Smooth muscle cell (in vitro differentiated cells): ENCODE results near the gene MRPS2. TPM values are rescaled to one million over a fixed set of nuclear protein-coding genes. Genes with fewer than 3 reads are reported as not detected.
A peak's percentile ranks its signal among the peaks of the same experiment; 100 is the strongest.
"Not testable (repeated sequence)": the region's sequence is repeated elsewhere in the genome, so short reads cannot be mapped to it uniquely, and the experiment has no call there.

ENCODE experiments used
- DNase-seq: peaks from one replicate; lab custom pipeline; 2025; ENCODE audit not compliant: unreplicated experiment; lab: John Stamatoyannopoulos, UW
- H2AFZ ChIP-seq: fragments of 200-600 bp; sonication (generic); 2 replicates; pipeline ENCODE4 v1.6.0; 2016; ENCODE audit warnings: antibody characterized with exemption, low read depth, mild to moderate bottlenecking
- H3F3A ChIP-seq: fragments of 200-600 bp; sonication (generic); 2 replicates; pipeline ENCODE4 v1.6.0; 2017; ENCODE audit warnings: antibody characterized with exemption, low read depth
- H3K27ac ChIP-seq: fragments of 200-600 bp; sonication (generic); 2 replicates; pipeline ENCODE4 v1.5.1; 2016; ENCODE audit warnings: low read depth, mild to moderate bottlenecking
- H3K27me3 ChIP-seq: fragments of 200-600 bp; sonication (generic); 2 replicates; pipeline ENCODE4 v1.6.1; 2016; ENCODE audit warnings: low read depth, mild to moderate bottlenecking
- H3K36me3 ChIP-seq: fragments of 200-600 bp; sonication (generic); 2 replicates; pipeline ENCODE4 v1.5.1; 2016; ENCODE audit warnings: low read depth
- H3K4me1 ChIP-seq: fragments of 200-600 bp; sonication (generic); 2 replicates; pipeline ENCODE4 v1.5.1; 2016; ENCODE audit warnings: low read depth
- H3K4me2 ChIP-seq: fragments of 200-600 bp; sonication (generic); 2 replicates; pipeline ENCODE4 v1.6.0; 2016; ENCODE audit warnings: mild to moderate bottlenecking
- H3K4me3 ChIP-seq: fragments of 200-600 bp; sonication (generic); 2 replicates; pipeline ENCODE4 v1.5.1; 2016; ENCODE audit warnings: mild to moderate bottlenecking
- H3K79me2 ChIP-seq: fragments of 200-600 bp; sonication (generic); 2 replicates; pipeline ENCODE4 v1.6.0; 2016; ENCODE audit warnings: low read depth, mild to moderate bottlenecking
- H3K9ac ChIP-seq: fragments of 200-600 bp; sonication (generic); 2 replicates; pipeline ENCODE4 v1.6.0; 2016; ENCODE audit warnings: low read depth
- H3K9me3 ChIP-seq: fragments of 200-600 bp; sonication (generic); replicated peaks from 2 replicates; pipeline ENCODE4 v1.5.1; 2016; ENCODE audit warnings: low read depth
- H4K20me1 ChIP-seq: fragments of 200-600 bp; sonication (generic); 2 replicates; pipeline ENCODE4 v1.6.0; 2016; ENCODE audit warnings: low read depth
- WGBS: methylation state at CpG from one replicate; pipeline ENCODE4 v1.1.7; 2016; ENCODE audit warnings: low lambda C conversion rate; 5-methylcytosine and 5-hydroxymethylcytosine counted together
- polyA plus RNA-seq: library from polyadenylated mRNA; unstranded; fragments of >200 nt; fragmentation: Nextera tagmentation; extraction: Ambion mirVana; gene quantifications from 2 replicates; pipeline ENCODE4 v1.2.1, GENCODE V29; 2016
- total RNA-seq: library from RNA; depleted of rRNA; stranded (reverse); fragments of >200 nt; gene quantifications from 2 replicates; pipeline ENCODE4 v1.2.3, GENCODE V29; 2014
- TF ChIP-seq, protein P1 (sequence below): fragments of 200-600 bp; sonication (generic); IDR thresholded peaks from 2 replicates; pipeline ENCODE4 v1.5.1; 2017; ENCODE audit warnings: borderline replicate concordance, mild to moderate bottlenecking, antibody characterized with exemption; ENCODE audit not compliant: insufficient read depth, poor library complexity, severe bottlenecking

Gene MRPS2
- total and polyA plus RNA-seq, 2 experiments from 2014 or later: 30.7 to 49.0 TPM

DNA sequence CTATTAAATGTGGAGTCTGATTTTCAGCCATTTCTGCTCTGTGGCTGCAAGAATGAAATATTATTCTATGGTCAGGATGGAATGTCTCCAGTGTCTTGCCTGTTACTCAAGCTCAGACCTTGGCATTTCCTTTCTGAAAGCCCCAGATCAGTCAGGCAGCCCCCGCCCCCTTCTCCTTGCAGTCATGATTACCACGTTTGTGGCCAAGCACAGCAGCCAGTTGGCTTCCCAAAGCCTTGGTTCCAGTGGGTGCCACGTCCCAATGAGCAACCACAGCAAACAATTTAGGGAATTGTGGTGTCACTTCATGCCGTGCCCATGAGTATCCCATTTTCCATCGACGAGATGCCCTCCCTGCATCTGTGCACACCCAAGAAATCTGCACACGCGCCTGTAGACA is 35.7 kb downstream of the MRPS2 start:
- Histone ChIP-seq H3F3A (no peaks in the 10 kb centered on the region), H3K36me3 (no peaks in the 10 kb centered on the region), H3K9ac (no peak overlapping the region), H3K79me2 (no peaks in the 10 kb centered on the region), H3K4me2 (no peak overlapping the region), H3K27ac (peak overlapping the region; percentile 38), H2AFZ (no peak overlapping the region), H3K27me3 (no peaks in the 10 kb centered on the region), H3K9me3 (no peaks in the 10 kb centered on the region), H3K4me3 (no peak overlapping the region), H4K20me1 (no peaks in the 10 kb centered on the region), H3K4me1 (no peaks in the 10 kb centered on the region)
- TF ChIP-seq, protein P1, sequence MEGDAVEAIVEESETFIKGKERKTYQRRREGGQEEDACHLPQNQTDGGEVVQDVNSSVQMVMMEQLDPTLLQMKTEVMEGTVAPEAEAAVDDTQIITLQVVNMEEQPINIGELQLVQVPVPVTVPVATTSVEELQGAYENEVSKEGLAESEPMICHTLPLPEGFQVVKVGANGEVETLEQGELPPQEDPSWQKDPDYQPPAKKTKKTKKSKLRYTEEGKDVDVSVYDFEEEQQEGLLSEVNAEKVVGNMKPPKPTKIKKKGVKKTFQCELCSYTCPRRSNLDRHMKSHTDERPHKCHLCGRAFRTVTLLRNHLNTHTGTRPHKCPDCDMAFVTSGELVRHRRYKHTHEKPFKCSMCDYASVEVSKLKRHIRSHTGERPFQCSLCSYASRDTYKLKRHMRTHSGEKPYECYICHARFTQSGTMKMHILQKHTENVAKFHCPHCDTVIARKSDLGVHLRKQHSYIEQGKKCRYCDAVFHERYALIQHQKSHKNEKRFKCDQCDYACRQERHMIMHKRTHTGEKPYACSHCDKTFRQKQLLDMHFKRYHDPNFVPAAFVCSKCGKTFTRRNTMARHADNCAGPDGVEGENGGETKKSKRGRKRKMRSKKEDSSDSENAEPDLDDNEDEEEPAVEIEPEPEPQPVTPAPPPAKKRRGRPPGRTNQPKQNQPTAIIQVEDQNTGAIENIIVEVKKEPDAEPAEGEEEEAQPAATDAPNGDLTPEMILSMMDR: no peak
- no peak for DNase-seq
- 49% methylated on average over 8 of the region's 8 CpGs for WGBS

GRCh38 chr9:135543262-135543894 is 42.9 kb downstream of the MRPS2 start:
- not testable (repeated sequence) for H3K4me1 ChIP-seq, H3K9ac ChIP-seq, H4K20me1 ChIP-seq, H3K4me3 ChIP-seq, H3F3A ChIP-seq, H3K9me3 ChIP-seq, H3K27me3 ChIP-seq, H3K36me3 ChIP-seq, H2AFZ ChIP-seq, H3K79me2 ChIP-seq, DNase-seq
- WGBS: 23% methylated on average over 8 of the region's 8 CpGs
- Histone ChIP-seq H3K27ac (peak overlapping the region; percentile 82), H3K4me2 (peak overlapping the region; percentile 68)

DNA sequence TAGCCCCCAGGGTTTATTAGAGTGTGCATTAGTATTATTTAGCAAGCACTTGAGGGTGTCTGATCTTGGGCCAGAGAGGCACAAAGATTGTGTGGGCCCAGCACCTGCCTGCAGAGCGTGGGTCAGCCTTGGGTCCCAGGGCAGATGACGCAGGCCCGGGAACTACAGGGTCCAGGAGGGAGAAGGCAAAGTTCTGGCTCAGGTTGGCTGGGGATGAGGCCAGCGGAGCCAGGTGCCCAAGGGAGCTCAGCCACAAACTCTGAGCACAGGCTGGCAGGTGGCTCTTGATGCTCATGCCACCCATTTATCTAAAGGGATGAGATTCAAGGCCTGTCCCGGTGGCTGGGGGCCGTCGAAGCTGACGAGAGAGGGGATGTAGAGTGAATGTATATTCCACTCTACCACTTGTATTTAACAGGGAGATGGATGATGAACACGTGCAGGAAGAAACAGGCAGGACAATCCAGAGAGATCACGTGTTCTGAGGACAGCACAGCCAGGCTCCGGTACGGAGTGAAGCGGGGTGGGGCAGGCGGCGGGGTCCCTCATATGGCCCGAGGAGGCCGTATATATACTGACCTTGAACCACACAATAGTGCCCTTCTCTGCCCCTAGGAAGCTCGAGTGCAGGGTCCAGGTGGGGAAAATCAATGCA is 44.6 kb downstream of the MRPS2 start:
- 91% methylated on average over 18 of the region's 18 CpGs for WGBS
- no peaks in the 10 kb centered on the region for H3K36me3 ChIP-seq
- no peaks in the 10 kb centered on the region for H3K79me2 ChIP-seq
- H3K4me3 ChIP-seq: no peak overlapping the region
- H3K4me2 ChIP-seq: no peak overlapping the region
- peaks cover 3% of the 10 kb centered on the region for H3K4me1 ChIP-seq
- H3K27ac ChIP-seq: no peak overlapping the region
- TF ChIP-seq, protein P1: no peak
- H3F3A ChIP-seq: no peaks in the 10 kb centered on the region
- no peak for DNase-seq
- no peaks in the 10 kb centered on the region for H3K9me3 ChIP-seq
- H3K27me3 ChIP-seq: no peaks in the 10 kb centered on the region
- no peak overlapping the region for H3K9ac ChIP-seq
- no peaks in the 10 kb centered on the region for H4K20me1 ChIP-seq
- H2AFZ ChIP-seq: no peak overlapping the region

- WGBS: 91% methylated on average over 14 of the region's 19 CpGs
- not testable (repeated sequence) for H3K27ac ChIP-seq, H3K79me2 ChIP-seq, H2AFZ ChIP-seq, H3K4me2 ChIP-seq, H3F3A ChIP-seq, H3K27me3 ChIP-seq, H3K9ac ChIP-seq, H3K4me1 ChIP-seq, H4K20me1 ChIP-seq, DNase-seq, H3K4me3 ChIP-seq, H3K9me3 ChIP-seq, H3K36me3 ChIP-seq
Measured at GRCh38 chr9:135545646-135546176, 45.2 kb downstream of the MRPS2 start, which contains the start of gene OBP2A. OBP2A (plus strand) TSS chr9:135546126; CDS start chr9:135546181, 55 bp downstream.

- WGBS: 97% methylated on average over 21 of the region's 21 CpGs
Measured at GRCh38 chr9:135546792-135547617, 46.5 kb downstream of the MRPS2 start.

More at GRCh38 chr9:135546792-135547617, 46.5 kb downstream of the MRPS2 start:
- H3K9me3 ChIP-seq, H4K20me1 ChIP-seq, H3K4me2 ChIP-seq, H3K79me2 ChIP-seq, H3K27ac ChIP-seq, H3K27me3 ChIP-seq, H3F3A ChIP-seq, H2AFZ ChIP-seq, H3K36me3 ChIP-seq, H3K4me3 ChIP-seq, DNase-seq, H3K4me1 ChIP-seq, H3K9ac ChIP-seq: not testable (repeated sequence)
